Measurements from ENCODE around the gene CREB3.

CREB3 gene

DNA sequence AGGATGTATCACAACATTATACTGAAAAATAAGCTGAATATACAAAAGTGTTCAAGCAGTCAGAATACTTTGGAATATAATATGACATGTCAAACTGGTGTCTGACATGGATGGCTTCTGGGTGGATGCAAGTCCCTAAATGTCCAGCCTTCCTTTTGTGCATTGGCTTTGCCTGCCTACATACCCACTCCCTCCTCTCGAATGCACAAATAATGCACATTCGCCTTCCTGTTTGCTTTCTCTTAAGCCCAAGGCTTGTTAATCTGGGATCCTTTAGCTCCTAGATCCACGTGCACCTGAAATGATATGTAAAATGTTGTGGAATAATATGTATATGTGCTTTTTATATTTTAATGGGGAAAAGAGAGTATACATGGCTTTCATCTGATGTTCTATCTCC, 46.0 kb downstream of the CREB3 start:
- TF ChIP-seq ZBTB7A (IDR thresholded peaks at IDR 0.05; ENCODE audit: low read depth): no peak
- no peak for TF ChIP-seq TAF1 (IDR thresholded peaks at IDR 0.05; ENCODE audit: low read depth)
- TF ChIP-seq RAD21 (IDR thresholded peaks at IDR 0.05; ENCODE audit: low read depth): no peak
- TF ChIP-seq TCF12 (IDR thresholded peaks at IDR 0.05; ENCODE audit: low read depth): no peak
- TF ChIP-seq EGR1 (IDR thresholded peaks at IDR 0.05): no peak
- no peak for TF ChIP-seq FOXM1 (IDR thresholded peaks at IDR 0.05; ENCODE audit: borderline replicate concordance, low read depth)
- TF ChIP-seq EP300 (IDR thresholded peaks at IDR 0.05; ENCODE audit: borderline replicate concordance): no peak
- no peak for TF ChIP-seq YY1 (IDR thresholded peaks at IDR 0.05; ENCODE audit: low read depth)
- no peak for TF ChIP-seq REST (IDR thresholded peaks at IDR 0.05; ENCODE audit: low read depth)

DNA sequence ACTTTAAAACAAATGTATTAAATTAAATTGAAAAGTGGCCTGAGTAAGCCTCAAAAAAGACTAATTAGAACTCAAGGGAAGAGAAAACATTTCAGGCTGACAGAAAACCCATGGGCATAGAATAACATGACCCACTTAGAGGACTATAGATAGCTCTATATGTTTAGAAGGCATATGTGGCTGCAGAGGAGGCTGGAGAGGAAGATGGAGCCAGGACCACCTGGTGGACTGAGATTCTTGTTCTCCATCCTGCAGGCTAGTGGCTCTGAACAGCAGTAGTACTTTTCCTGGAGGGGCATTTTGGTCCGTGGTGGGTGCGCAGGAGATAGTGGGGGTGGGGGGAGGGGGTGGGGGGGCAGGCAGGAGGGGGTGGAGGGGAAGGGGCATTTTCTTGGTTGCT, 48.6 kb downstream of the CREB3 start:
- TF ChIP-seq USF1 (IDR thresholded peaks at IDR 0.05) (no peak), NFIC (IDR thresholded peaks at IDR 0.05) (no peak), ZBTB7A (IDR thresholded peaks at IDR 0.05; ENCODE audit: low read depth) (no peak), TEAD4 (IDR thresholded peaks at IDR 0.05) (no peak), MAX (IDR thresholded peaks at IDR 0.05) (no peak), FOXM1 (IDR thresholded peaks at IDR 0.05; ENCODE audit: borderline replicate concordance, low read depth) (no peak), YY1 (IDR thresholded peaks at IDR 0.05; ENCODE audit: low read depth) (no peak), CREB1 (IDR thresholded peaks at IDR 0.05; ENCODE audit: low read depth) (no peak), TAF1 (IDR thresholded peaks at IDR 0.05; ENCODE audit: low read depth) (no peak), EGR1 (IDR thresholded peaks at IDR 0.05) (no peak), CEBPB (IDR thresholded peaks at IDR 0.05) (no peak), EP300 (IDR thresholded peaks at IDR 0.05; ENCODE audit: borderline replicate concordance) (no peak), RAD21 (IDR thresholded peaks at IDR 0.05; ENCODE audit: low read depth) (no peak), TCF12 (IDR thresholded peaks at IDR 0.05; ENCODE audit: low read depth) (no peak), REST (IDR thresholded peaks at IDR 0.05; ENCODE audit: low read depth) (no peak)

DNA sequence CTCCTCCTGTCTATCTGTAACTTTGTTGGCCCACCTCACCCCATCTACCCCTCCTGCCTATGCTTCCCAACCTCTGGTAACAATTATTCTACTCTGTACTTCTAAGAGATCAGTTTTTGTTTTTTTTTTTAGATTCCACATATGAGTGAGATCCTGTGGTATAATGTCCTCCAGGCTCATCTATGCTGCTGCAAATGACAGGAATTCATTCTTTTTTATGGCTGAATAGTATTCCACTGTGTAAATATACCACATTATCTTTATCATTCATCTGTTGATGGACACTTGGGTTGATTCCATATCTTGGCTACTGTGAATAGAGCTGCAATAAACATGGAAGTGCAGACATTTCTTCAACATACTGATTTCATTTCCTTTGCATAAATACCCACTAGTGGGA, 51.0 kb downstream of the CREB3 start:
- TF ChIP-seq YY1 (IDR thresholded peaks at IDR 0.05; ENCODE audit: low read depth) (no peak), MAX (IDR thresholded peaks at IDR 0.05) (no peak), ZBTB7A (IDR thresholded peaks at IDR 0.05; ENCODE audit: low read depth) (no peak), TAF1 (IDR thresholded peaks at IDR 0.05; ENCODE audit: low read depth) (no peak), USF1 (IDR thresholded peaks at IDR 0.05) (no peak), CREB1 (IDR thresholded peaks at IDR 0.05; ENCODE audit: low read depth) (no peak), EP300 (IDR thresholded peaks at IDR 0.05; ENCODE audit: borderline replicate concordance) (no peak), NFIC (IDR thresholded peaks at IDR 0.05) (no peak), CEBPB (IDR thresholded peaks at IDR 0.05) (no peak), EGR1 (IDR thresholded peaks at IDR 0.05) (no peak), TCF12 (IDR thresholded peaks at IDR 0.05; ENCODE audit: low read depth) (no peak), RAD21 (IDR thresholded peaks at IDR 0.05; ENCODE audit: low read depth) (no peak), FOXM1 (IDR thresholded peaks at IDR 0.05; ENCODE audit: borderline replicate concordance, low read depth) (no peak), REST (IDR thresholded peaks at IDR 0.05; ENCODE audit: low read depth) (no peak), TEAD4 (IDR thresholded peaks at IDR 0.05) (no peak)

Measured in Ishikawa (cell line).